GM19324 (cell line): Measurements from ENCODE around the gene GNG7.
A peak's percentile ranks its signal among the peaks of the same experiment; 100 is the strongest.
"Not testable (repeated sequence)": the region's sequence is repeated elsewhere in the genome, so short reads cannot be mapped to it uniquely, and the experiment has no call there.

ENCODE experiments used
- ATAC-seq: cut with Tn5 transposase; IDR thresholded peaks from one replicate; pipeline ENCODE4 v1.9.1; 2021; ENCODE audit warnings: mild to moderate bottlenecking, moderate library complexity; ENCODE audit not compliant: unreplicated experiment, low FRiP score

Gene GNG7

DNA sequence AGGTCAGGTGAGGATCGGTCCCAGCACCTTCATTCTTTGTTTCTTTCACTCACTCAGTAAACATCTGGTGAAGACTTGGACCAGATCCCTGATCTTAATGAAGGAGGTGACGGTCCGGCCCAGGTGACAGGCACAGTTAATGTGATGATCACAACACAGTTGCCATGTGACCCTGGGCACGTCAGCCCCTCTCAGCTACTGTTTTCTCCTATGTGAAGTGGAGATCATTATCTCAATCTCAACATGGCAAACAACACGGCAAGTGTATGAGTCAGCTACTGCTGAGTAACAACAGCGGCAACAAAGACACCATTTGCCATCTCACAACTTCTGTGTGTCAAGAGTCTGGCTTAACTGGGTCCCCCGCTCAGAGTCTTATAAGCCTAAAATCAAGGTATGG is 74.6 kb downstream of the GNG7 start:
- no peak for ATAC-seq

GRCh38 chr19:2627319-2627829 is 75.1 kb downstream of the GNG7 start:
- ATAC-seq = no peak

DNA sequence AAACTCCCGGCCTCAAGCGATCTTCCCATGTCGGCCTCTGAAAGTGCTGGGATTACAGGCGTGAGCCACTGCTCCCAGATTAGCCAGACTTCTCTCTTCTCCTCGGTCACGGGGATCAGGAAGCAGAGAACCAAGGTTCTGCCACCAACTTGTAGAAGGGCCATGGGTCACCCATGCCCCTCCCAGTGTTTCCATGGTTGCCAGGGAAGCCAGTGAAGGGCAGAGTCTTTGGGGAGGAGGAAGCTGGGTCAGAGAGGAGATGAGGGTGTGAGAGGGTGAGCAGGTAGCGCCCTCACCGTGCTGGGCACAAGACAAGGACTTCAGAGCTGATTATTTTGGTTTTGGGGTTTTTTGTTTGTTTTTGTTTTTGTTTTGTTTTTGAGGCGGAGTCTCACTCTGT is 77.1 kb downstream of the GNG7 start:
- no peak for ATAC-seq

GRCh38 chr19:2624537-2625091 is 77.9 kb downstream of the GNG7 start:
- ATAC-seq = no peak

DNA sequence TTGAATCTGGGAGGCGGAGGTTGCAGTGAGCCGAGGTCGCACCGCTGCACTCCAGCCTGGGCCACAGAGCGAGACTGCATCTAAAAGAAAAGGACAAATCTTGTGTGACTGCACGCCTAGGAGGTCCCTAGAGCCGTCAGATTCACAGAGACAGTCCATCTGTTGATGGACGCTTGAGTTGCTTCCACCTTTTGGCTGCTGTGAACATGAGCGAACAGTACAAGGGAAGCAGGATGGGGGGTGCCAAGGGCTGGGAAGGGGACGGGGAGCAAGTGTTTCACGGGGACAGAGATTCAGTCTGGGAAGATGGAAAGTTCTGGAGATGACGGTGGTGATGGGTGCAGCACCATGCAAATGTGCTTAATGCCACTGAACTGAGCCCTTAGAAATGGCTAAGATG is 78.7 kb downstream of the GNG7 start:
- no peak for ATAC-seq

DNA sequence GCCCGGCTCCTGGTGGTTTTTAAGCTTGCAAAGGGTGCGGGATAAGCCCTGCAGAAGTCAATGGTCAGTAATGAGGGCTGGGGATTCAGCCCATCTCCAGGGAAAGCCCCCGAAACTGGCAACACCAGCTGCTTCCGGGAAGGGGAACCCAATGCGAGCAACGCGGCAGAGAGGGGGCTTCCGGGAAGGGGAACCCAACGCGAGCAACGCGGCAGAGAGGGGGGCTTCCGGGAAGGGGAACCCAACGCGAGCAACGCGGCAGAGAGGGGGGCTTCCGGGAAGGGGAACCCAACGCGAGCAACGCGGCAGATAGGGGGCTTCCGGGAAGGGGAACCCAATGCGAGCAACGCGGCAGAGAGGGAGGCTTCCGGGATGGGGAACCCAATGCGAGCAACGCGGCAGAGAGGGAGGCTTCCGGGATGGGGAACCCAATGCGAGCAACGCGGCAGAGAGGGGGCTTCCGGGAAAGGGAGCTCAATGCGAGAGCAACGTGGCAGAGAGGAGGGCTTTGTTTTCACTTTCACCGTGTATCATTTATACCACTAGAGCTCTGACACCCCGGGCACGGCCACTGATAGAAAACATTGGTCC is 80.0 kb downstream of the GNG7 start:
- ATAC-seq = not testable (repeated sequence)

DNA sequence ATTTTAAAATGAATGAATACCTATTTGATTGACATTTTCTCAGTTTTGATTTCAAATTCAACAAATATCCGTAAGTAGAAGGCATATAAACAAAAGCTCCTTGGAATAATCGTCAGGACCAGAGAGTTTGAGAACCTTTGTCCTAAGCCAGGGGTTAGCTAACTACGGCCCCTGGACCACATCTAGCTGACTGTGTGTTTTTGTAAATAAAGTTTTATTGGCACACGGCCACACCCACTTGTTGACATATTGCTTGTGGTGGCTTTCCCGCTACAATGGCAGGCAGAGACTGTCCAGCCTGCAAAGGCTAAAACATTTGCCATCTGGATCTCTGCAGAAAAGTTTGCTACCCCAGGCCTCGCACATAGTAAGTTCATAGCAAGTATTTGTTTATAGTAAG is 83.4 kb downstream of the GNG7 start:
- no peak for ATAC-seq

DNA sequence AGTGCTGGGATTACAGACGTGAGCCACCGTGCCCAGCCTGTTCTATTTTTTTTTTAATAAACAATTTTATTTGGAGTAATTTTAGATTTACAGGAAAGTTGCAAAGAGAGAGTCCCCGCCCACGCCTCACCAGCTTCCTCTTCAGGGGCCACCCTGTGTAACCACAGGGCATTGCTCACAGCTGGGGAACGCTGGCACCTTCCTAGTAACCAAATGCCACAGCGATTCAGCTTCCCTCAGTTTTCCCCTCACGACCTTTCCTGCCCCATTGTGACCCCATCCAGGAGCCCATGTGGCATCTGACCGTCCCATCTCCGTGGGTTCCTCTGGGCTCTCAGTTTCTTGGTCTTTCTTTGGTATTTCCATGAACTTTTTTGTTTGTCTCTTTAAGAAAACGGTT is 83.9 kb downstream of the GNG7 start:
- ATAC-seq = no peak

GRCh38 chr19:2617393-2618165 is 84.9 kb downstream of the GNG7 start:
- no peak for ATAC-seq

- no peak for ATAC-seq
Observed at GRCh38 chr19:2616741-2617392, 85.6 kb downstream of the GNG7 start.

DNA sequence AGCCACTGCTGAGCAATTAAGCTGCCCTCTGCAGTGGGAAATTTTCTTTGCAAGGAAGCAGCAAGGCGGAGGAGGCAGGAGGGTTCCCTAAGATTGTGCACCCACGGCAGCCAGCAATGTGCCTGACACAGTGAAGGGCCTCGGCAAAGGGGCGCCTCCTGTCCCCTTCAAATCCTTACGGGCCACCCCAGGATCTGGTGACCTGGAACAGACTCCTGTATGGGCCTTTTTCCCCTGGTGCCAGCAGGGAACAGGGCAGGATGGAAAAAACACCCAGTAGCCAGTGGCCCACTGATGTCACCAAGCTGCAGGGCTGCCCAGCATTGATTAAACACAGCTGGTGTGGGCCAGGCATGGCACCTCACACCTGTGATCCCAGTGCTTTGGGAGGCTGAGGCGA is 86.7 kb downstream of the GNG7 start:
- ATAC-seq = no peak

DNA sequence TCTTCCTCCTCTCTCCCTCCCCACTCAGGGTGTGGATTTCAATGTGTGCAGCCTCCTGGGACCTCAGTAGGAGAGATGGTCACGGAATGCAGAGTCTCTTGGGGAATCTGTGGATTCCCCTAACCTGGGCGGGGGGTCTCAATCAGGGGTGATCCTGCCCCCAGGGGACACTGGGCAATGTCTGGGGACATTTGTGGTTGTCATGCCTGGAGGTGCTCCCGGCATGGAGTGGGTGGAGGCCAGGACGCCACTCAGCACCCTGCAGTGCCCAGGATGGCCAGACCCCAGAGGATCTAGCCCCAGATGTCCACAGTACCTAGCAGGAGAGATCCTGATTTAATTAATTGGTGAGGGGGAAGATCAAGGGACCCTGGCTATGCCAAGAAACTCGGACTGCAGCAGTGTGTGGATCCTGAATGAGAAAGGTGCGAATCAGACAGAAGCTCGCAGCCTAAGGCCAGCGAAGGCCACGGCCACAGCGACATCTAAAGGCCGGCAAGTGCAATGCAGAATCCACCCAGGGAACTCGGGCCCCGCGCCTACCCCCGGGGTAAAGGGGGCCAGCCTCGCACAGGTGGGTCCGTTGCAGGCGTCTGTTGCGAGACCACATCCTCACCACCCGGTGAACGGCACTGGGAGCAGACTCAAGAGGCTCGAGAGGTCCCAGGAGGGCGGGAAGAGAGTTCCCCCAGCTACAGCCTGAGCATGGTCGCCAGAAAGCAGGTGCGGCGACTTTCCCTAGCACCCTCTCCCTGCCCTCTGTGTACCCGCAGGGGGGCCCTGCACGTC is 88.8 kb downstream of the GNG7 start:
- no peak for ATAC-seq

DNA sequence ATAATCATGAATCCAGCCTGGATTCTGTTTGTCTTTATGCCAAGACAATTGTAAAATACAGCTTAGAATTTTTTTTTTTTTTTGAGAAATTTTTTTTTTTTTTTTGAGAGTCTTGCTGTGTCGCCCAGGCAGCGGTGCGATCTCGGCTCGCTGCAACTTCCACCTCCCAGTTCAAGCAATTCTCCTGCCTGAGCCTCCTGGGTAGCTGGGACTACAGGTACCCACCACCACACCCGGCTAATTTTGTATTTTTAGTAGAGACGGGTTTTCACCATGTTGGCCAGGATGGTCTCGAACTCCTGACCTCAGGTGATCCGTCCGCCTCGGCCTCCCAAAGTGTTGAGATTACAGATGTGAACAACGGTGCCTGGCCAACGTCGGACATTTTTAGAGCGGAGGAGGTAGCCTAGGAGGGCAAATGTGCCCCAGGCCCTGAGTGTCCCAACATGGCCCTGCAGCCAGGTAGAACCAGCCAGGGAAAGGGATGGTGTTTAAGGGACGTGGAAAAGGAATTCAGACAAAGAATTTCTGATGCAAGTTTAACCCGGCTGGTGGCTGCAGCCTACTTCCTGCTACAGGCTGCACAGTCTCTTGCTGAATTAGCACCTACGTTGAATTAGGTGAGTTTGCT is 89.8 kb downstream of the GNG7 start:
- ATAC-seq = no peak

DNA sequence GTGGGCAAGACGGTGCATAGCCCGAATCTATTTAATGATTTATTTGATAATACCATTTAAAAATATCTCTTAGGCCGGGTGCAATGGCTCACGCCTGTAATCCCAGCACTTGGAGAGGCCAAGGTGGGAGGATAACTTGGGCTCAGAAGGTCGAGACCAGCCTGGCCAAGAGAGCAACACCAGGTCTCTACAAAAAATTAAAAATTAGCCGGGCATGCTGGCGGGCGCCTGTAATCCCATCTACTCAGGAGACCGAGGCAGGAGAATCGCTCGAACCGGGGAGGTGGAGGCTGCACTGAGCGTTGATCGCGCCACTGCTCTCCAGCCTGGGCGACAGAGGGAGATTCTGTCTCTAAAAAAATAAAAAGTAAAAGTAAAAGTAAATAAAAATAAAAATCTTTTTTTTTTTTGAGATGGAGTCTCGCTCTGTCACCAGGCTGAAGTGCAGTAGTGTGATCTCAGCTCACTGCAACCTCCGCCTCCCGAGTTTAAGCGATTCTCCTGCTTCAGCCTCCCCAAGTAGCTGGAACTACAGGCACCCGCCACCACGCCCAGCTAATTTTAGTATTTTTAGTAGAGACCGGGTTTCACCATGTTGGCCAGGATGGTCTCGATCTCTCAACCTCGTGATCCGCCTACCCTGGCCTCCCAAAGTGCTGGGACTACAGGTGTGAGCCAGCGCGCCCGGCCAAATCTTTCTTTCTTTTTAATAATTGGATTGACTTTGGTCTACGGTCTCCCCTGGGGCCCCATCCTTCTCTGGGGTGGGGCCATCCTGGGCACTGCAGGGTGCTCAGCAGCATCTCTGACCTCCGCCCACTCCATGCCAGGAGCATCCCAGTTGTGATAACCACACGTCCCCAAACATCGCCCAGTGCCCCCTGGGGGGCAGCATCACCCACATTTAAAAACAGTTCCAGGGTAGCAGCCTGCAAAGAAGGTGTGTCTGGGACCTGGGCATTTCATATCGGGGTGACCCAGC is 90.7 kb downstream of the GNG7 start:
- no peak for ATAC-seq

DNA sequence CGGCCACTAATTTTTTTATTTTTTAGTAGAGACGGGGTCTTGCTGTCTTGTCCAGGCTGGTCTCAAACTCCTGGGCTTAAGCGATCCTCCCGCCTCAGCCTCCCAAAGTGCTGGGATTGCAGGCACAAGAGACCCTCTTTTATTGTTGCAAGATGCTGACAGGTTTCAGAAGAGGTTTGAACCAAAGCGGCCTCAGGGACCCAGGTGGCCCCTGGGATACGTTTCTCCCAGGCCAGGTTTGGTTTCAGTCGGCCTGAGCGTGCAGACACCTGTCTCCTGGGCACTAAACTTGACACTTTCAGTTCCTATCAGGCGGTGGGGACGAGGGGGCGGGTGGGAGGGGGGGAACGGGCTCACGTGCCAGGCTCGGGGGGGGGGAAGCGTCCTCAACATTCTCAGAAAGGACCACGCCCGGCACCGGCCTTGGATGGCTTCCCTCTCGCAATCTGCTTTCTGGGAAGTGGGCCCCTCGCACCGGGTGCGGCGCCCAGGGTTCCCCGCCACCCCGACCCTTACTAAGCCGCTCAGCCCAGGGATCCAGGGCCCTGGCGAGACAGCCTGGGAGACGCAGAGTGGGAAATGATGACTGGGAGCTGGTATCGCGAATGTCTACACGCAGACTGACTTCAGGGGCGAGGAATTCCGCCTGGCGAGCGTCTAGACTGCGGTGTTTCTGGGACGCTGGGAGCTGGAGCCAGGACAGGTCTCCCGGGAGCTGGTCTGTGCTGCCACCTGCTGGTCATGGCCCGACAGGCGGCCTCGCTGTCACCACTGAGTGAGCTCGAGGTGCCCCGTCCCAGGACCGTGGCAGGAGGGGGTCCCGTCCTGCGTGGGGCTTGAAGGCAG is 91.6 kb downstream of the GNG7 start:
- ATAC-seq = peak; percentile 42

DNA sequence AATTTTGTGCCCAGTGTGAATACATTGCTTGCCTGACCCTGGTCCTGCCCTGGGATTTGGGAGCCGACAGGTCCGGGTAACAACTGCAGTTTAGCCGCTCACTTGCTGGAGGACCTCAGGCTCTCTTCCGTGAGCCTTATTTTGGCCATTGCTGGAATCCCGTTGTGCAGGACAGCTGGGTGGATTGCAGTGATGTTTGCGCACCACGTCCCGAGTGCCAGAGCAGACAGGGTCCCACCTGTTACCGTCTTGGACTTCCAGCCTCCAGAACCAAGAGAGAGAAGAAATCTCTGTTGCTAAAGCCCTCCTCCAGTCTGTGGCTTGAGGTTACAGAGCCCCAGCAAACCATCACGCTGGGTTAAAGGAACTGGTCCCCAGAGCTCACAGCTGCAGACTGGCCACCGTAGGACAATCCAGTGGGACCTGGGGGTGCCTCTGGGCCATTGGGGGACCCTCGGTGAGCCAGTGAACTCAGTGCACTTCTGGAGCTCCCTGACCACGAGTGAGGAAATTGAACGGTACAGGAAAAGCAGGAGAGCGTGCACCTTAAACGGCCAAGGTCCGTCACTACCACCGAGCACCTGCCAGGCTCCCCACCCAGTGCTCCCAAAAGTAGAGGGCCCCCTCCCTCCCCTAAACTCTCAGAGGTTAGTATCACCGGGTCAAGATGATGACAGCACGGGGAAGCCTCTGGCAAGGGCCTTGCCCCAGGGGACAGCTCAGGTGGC is 92.9 kb downstream of the GNG7 start:
- no peak for ATAC-seq

GRCh38 chr19:2609034-2609388 is 93.5 kb downstream of the GNG7 start:
- ATAC-seq = not testable (repeated sequence)

GRCh38 chr19:2608602-2608922 is 93.9 kb downstream of the GNG7 start:
- no peak for ATAC-seq
